ENCODE measurements around the gene PLEKHF1.
"Not testable (repeated sequence)": the region's sequence is repeated elsewhere in the genome, so short reads cannot be mapped to it uniquely, and the experiment has no call there.

The PLEKHF1 gene

GRCh38 chr19:29666578-29667386 is 1.5 kb downstream of the PLEKHF1 start:
- DNase-seq = no peak

DNA sequence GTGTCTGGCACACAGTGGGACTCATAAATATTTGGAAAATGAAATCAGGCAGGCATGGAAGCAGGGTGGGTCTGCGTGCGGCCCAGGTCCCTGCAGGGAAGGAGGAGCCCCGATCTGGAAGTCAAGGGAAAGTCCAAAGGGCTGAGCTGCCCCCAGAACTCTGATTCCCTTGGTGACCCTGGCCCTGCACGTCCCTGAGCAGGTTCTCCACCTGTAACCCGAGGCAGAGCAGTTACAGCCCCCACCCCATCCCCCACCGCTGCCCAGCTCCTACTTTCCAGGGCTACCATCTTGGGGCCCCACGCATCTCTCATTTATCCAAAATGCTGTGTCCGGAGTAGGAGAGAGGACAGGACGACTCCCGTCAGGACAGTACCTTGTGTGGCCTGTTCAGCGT is 2.1 kb downstream of the PLEKHF1 start:
- DNase-seq = no peak

DNA sequence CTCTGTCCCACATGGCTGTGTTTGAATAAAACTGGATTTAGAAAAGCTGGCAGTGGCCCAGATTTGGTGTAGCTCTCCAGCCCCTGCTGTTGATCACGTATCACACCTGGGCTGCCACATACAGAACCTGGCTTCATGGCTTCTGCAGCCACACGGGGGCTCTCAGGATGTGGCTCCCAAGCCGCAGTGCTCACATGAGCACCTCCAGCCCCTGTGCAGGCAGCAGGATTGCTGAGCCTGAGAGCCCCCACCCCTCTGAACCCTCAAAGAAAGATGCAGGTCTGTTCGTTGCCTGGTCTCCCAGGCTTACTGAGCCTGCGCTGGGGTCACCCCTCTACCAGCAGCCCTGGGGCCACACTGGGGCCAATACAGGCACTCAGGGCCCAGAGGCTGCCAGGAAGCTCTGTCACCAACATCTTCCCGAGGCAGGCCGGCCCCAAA is 2.7 kb downstream of the PLEKHF1 start:
- DNase-seq = peak in 1 of 2 experiments; percentile 16

DNA sequence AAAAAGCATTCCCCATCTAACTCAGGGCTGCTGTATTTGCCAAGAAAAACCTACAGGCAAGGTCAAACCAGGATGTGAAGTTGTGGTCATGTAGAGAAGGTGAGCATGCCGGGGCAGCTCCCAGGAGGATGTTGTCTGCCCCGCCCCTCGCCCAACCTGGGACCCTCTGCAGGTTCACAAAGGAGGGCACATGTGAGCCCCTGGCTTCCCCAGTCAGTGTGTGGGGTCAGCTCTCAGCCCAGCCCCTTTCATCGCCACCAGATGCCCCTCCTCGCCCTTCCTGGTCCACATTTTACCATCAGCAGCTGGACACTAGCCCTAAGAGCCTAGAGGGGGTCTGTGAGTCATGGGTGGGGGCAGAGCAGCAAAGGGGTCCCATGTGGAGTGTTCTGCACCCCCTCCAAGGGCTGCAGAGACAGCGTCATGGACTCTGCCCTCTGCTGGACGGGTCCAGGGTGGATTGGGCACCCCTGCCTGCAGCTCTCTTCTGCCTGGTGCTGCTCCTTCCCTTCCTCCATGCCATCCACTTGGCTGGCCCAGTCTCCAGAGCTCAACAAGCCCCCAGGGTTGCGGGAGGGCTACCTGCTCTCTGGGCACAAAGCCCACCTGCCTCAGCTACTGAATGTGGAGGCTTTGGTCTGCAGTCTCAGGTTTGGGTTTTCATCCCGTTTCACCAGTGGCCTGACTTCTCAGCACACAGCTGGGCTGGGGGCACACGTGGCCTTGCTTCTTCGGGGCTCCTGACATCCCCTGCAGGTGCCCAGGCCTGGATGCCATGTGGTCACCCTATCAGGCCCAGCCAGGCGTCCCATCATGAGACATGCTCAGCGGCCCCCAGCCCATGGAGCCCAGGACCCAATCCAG is 3.7 kb downstream of the PLEKHF1 start:
- no peak for DNase-seq

- DNase-seq = no peak
These were observed 5.0 kb downstream of the PLEKHF1 start for GRCh38 chr19:29670255-29670654.

DNA sequence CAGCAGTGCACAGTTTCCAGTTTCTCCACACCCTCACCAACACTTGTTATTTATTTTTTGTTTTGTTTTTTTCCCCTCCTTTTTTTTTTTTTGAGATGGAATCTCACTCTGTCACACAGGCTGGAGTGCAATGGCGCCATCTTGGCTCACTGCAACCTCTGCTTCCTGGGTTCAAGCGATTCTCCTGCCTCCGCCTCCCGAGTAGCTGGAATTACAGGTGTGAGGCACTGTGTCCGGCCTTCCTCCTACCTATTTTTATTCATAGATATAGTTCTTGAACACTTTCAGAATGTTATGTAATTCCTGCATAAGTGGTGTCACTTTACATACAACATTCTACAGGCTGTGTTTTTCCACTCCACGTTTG is 5.7 kb downstream of the PLEKHF1 start:
- not testable (repeated sequence) for DNase-seq

- no peak for DNase-seq
These were observed 6.3 kb downstream of the PLEKHF1 start for GRCh38 chr19:29671393-29672160.

GRCh38 chr19:29672319-29672932 is 7.2 kb downstream of the PLEKHF1 start:
- no peak for DNase-seq

DNA sequence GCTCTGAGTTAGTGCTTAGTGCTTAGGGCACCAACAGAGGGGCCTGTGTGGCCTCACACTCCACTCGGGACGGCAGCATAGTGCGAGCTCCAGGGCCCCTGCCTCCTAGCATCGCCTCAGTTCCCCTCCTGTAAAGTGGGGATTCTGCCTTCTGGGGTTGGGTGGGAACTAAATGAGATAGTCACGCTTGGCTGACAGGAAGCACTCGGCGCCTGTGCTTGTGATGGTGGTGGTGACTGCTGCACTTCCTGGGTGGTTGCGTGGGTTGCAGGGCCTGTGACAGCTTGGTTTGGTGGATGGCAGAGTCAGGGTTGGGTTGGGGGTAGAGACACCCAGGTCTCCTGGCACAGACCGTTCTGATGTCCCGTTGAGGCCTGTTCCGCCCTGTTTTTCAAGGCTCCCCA is 7.7 kb downstream of the PLEKHF1 start:
- DNase-seq = no peak

DNA sequence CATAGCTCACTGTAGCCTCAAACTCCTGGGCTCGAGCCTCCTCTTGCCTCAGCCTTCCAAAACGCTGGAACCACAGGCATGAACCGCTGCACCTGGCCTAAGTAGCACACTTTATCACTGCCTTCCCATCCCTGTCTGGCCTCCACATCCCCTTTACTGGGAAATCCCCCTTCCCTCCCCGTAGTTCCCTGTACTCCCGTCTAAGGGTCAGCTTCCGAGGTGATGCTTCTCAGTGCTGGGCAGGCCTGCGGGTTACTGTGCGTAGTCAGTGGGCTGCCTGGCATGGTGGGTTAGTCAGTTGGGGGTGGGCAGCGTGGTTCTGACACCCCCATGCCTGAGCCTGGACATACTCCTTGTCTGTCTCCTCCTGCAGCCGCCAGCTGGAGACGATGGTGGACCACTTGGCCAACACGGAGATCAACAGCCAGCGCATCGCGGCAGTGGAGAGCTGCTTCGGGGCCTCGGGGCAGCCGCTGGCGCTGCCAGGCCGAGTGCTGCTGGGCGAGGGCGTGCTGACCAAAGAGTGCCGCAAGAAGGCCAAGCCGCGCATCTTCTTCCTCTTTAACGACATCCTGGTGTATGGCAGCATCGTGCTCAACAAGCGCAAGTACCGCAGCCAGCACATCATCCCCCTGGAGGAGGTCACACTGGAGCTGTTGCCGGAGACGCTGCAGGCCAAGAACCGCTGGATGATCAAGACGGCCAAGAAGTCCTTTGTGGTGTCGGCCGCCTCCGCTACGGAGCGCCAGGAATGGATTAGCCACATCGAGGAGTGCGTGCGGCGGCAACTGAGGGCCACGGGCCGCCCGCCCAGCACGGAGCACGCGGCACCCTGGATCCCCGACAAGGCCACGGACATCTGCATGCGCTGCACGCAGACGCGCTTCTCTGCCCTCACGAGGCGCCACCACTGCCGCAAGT is 8.4 kb downstream of the PLEKHF1 start:
- no peak for DNase-seq

- DNase-seq = no peak
These were observed 9.3 kb downstream of the PLEKHF1 start for GRCh38 chr19:29674374-29675119.

- no peak for DNase-seq
These were observed 9.9 kb downstream of the PLEKHF1 start for GRCh38 chr19:29675120-29675649.

GRCh38 chr19:29675650-29676186 is 10.5 kb downstream of the PLEKHF1 start:
- no peak for DNase-seq

- DNase-seq = no peak
These were observed 11.3 kb downstream of the PLEKHF1 start for GRCh38 chr19:29676586-29676985.

- DNase-seq = no peak
These were observed 11.9 kb downstream of the PLEKHF1 start for GRCh38 chr19:29677001-29677817.

GRCh38 chr19:29678484-29679106 is 13.3 kb downstream of the PLEKHF1 start:
- DNase-seq = no peak

DNA sequence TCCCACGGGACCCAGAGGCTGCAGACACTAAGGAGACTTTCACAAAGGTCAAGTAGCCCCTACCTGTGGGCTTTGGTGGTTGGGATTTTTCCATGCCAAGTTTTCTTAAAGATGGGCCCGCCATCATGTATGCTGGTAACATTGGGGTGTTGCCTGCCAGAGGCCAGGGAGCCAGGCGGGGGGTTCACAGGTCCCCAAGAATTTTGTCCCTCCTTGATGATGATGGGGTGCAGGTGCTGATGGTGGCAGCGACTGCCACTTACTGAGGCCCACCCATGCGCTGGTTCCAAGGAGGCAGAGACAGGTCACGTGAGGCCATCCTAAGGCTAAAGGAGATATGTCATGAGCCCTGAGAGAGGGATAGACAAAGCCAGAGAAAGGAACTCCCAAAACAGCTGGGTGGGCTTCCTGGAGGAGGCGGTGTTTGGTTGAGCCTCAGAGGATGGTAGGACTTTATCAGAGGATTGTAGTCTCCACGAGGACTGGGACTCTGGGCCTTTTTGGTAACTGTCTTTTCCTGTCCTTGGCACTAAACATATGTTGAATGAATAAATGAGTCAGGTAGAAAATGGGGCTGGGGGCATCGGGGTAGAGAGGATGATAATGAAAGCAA is 14.4 kb downstream of the PLEKHF1 start:
- no peak for DNase-seq

- DNase-seq = no peak
These were observed 15.2 kb downstream of the PLEKHF1 start for GRCh38 chr19:29680447-29680846.

All from NCI-H524 (cell line).